Transverse colon (tissue), 4 donors: ENCODE data around the gene FANCC.

Experiments used
- EP300 ChIP-seq: sonication (generic); formaldehyde crosslinking; IDR thresholded peaks from one replicate; pipeline ENCODE4 v1.6.1; 2017; ENCODE audit warnings: antibody characterized with exemption, low read depth
- POLR2A ChIP-seq: fragments of 450-650 bp; IDR thresholded peaks from one replicate; pipeline ENCODE4 v1.6.1; 2016; ENCODE audit warnings: antibody characterized with exemption, mild to moderate bottlenecking, moderate library complexity
- POLR2AphosphoS5 ChIP-seq, 3 donors: sonication (generic); formaldehyde crosslinking; IDR thresholded peaks; one replicate each; pipeline ENCODE4 v1.6.1; 2016; ENCODE audit warnings: antibody characterized with exemption in 3 of 3
- TF ChIP-seq, protein P1 (sequence below), 5 experiments: fragments of 200-600 bp in 3 of 5; fragments of 450-650 bp in 2 of 5; sonication (generic) in 3 of 5; IDR thresholded peaks; 1 replicate in 2 of 5; 2 replicates in 3 of 5; pipeline ENCODE4 v1.5.1; 2016 to 2017; ENCODE audit warnings: antibody characterized with exemption in 5 of 5, inconsistent platforms in 3 of 5, mild to moderate bottlenecking in 2 of 5, moderate library complexity in 1 of 5

DNA sequence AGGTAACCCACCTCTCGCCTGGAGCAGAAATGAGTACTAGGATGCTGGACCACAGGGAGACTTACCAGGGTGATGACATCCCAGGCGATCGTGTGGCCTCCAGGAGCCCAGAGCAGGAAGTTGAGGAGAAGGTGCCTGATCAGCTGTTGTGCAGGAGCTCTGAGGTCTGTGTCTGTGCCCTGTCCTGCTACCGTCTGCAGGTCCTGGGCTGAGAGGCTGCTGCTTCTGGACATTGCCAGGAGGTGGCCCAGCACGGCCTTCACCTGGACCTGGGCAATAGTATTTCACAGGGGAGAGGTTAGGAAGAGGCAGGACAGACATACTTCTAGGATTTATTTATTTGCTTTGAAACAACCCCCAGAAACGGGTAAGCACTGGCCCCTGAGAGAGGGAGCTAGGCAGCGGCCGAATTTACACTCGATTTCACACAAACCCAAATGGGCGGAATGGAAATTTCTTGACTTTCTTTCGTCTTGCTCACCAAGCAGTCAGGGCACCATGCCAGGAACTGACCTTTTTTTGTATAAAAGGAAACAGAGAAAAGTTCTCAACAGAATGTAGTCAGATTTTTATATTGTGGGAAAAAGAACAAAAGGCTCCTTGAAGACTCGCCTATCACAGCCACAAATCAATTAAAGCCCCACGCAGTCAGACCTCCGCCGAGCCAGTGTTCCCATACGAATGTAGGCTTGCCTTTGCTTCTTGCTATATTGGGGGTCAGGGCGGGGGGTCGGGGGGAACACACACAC lies 210.3 kb downstream of the FANCC start:
- TF ChIP-seq POLR2A: no peak
- TF ChIP-seq, protein P1, sequence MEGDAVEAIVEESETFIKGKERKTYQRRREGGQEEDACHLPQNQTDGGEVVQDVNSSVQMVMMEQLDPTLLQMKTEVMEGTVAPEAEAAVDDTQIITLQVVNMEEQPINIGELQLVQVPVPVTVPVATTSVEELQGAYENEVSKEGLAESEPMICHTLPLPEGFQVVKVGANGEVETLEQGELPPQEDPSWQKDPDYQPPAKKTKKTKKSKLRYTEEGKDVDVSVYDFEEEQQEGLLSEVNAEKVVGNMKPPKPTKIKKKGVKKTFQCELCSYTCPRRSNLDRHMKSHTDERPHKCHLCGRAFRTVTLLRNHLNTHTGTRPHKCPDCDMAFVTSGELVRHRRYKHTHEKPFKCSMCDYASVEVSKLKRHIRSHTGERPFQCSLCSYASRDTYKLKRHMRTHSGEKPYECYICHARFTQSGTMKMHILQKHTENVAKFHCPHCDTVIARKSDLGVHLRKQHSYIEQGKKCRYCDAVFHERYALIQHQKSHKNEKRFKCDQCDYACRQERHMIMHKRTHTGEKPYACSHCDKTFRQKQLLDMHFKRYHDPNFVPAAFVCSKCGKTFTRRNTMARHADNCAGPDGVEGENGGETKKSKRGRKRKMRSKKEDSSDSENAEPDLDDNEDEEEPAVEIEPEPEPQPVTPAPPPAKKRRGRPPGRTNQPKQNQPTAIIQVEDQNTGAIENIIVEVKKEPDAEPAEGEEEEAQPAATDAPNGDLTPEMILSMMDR (IDR thresholded peaks at IDR 0.05): no peak
- no peak for TF ChIP-seq POLR2AphosphoS5 (IDR thresholded peaks at IDR 0.05)
- no peak for TF ChIP-seq EP300
